Lung (tissue), 12 donors: ENCODE results near the gene IGFBP7. TPM values are rescaled to one million over a fixed set of nuclear protein-coding genes. Genes with fewer than 3 reads are reported as not detected.
A peak's percentile ranks its signal among the peaks of the same experiment; 100 is the strongest.

Experiments
- ATAC-seq: fragments of 200-7000 bp; cut with Tn5 transposase; one replicate; pipeline ENCODE4 v1.9.1; 2020; ENCODE audit warnings: moderate number of reproducible peaks; ENCODE audit not compliant: insufficient read depth, low FRiP score
- DNase-seq, 3 donors: peaks; one replicate each; pipeline ENCODE4 v3.0.0-alpha.2; 2013 to 2017
- H3K27ac ChIP-seq, 2 donors: one replicate each; pipeline ENCODE4 v1.5.1; 2013; ENCODE audit warnings: mild to moderate bottlenecking in 2 of 2, moderate library complexity in 2 of 2, control low read depth in 1 of 2, inconsistent platforms in 1 of 2, low read depth in 1 of 2, low read length in 1 of 2
- H3K27me3 ChIP-seq, 3 donors: one replicate each; pipeline ENCODE4 v1.5.1; 2013; ENCODE audit warnings: low read length in 2 of 3; ENCODE audit not compliant: control insufficient read depth in 3 of 3, insufficient read depth in 3 of 3
- H3K36me3 ChIP-seq, 4 donors: one replicate each; pipeline ENCODE4 v1.5.1; 2013; ENCODE audit warnings: low read length in 4 of 4, mild to moderate bottlenecking in 1 of 4, moderate library complexity in 1 of 4; ENCODE audit not compliant: control insufficient read depth in 4 of 4, insufficient read depth in 4 of 4
- H3K4me1 ChIP-seq, 5 donors: one replicate each; pipeline ENCODE4 v1.5.1; 2013; ENCODE audit warnings: low read length in 5 of 5, mild to moderate bottlenecking in 2 of 5, moderate library complexity in 1 of 5; ENCODE audit not compliant: control insufficient read depth in 5 of 5, insufficient read depth in 5 of 5
- H3K4me3 ChIP-seq: one replicate; pipeline ENCODE4 v1.5.1; 2013; ENCODE audit warnings: mild to moderate bottlenecking, control low read depth, moderate library complexity
- H3K9ac ChIP-seq, 2 donors: one replicate each; pipeline ENCODE4 v1.5.1; 2013; ENCODE audit warnings: low read length in 2 of 2, control low read depth in 1 of 2; ENCODE audit not compliant: insufficient read depth in 1 of 2
- H3K9me3 ChIP-seq, 4 donors: one replicate each; pipeline ENCODE4 v1.5.1; 2013; ENCODE audit warnings: low read length in 3 of 4, mild to moderate bottlenecking in 1 of 4, moderate library complexity in 1 of 4; ENCODE audit not compliant: control insufficient read depth in 4 of 4, insufficient read depth in 3 of 4
- WGBS, 2 donors: extraction: QIAGEN DNeasy Blood & Tissue Kit; methylation state at CpG; one replicate each; pipeline ENCODE4 v1.1.7; 2013; 5-methylcytosine and 5-hydroxymethylcytosine counted together
- polyA plus RNA-seq, 2 donors: library from polyadenylated mRNA; stranded (reverse); fragments of 200-250 nt; gene quantifications; one replicate each; pipeline ENCODE4 v1.2.1, GENCODE V29; 2013
- total RNA-seq, 2 donors: library from RNA; depleted of rRNA in 1 of 2; stranded (reverse); fragments of >200 nt in 1 of 2; gene quantifications; one replicate each; pipeline ENCODE4 v1.2.1, GENCODE V29; 2014 to 2021
- TF ChIP-seq, protein P1 (sequence below): IDR thresholded peaks from 2 replicates; pipeline ENCODE4 v1.5.1; 2012; ENCODE audit warnings: mild to moderate bottlenecking; ENCODE audit errors: control extremely low read depth, extremely low read depth
- donor health status: control.
- donor health status: control.
- donor health status: Bipolar disorder and iron deficiency.
- donor health status: healthy.
- donor health status: DM: yes; HTN: yes; CAD: no.

Gene IGFBP7
- total and polyA plus RNA-seq, 4 donors = 212 to 517 (median 399) TPM

GRCh38 chr4:57078685-57079521 lies 31.3 kb downstream of the IGFBP7 start:
- Histone ChIP-seq H3K27ac (peak overlapping the region; percentile 6 to 73), H3K4me1 (peaks cover 7 to 57% (median 15%) of the 10 kb centered on the region in 5 donors), H3K27me3 (peaks cover 0 to 3% (median 0%) of the 10 kb centered on the region in 3 donors), H3K36me3 (no peaks in the 10 kb centered on the region), H3K4me3 (no peak overlapping the region), H3K9ac (no peak overlapping the region), H3K9me3 (no peaks in the 10 kb centered on the region)
- TF ChIP-seq, protein P1, sequence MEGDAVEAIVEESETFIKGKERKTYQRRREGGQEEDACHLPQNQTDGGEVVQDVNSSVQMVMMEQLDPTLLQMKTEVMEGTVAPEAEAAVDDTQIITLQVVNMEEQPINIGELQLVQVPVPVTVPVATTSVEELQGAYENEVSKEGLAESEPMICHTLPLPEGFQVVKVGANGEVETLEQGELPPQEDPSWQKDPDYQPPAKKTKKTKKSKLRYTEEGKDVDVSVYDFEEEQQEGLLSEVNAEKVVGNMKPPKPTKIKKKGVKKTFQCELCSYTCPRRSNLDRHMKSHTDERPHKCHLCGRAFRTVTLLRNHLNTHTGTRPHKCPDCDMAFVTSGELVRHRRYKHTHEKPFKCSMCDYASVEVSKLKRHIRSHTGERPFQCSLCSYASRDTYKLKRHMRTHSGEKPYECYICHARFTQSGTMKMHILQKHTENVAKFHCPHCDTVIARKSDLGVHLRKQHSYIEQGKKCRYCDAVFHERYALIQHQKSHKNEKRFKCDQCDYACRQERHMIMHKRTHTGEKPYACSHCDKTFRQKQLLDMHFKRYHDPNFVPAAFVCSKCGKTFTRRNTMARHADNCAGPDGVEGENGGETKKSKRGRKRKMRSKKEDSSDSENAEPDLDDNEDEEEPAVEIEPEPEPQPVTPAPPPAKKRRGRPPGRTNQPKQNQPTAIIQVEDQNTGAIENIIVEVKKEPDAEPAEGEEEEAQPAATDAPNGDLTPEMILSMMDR = no peak
- DNase-seq (peak; percentile 68 to 85 (median 71)), ATAC-seq (no peak)
- WGBS, 2 donors = 53 to 68% methylated on average over 10 of the region's 10 CpGs

DNA sequence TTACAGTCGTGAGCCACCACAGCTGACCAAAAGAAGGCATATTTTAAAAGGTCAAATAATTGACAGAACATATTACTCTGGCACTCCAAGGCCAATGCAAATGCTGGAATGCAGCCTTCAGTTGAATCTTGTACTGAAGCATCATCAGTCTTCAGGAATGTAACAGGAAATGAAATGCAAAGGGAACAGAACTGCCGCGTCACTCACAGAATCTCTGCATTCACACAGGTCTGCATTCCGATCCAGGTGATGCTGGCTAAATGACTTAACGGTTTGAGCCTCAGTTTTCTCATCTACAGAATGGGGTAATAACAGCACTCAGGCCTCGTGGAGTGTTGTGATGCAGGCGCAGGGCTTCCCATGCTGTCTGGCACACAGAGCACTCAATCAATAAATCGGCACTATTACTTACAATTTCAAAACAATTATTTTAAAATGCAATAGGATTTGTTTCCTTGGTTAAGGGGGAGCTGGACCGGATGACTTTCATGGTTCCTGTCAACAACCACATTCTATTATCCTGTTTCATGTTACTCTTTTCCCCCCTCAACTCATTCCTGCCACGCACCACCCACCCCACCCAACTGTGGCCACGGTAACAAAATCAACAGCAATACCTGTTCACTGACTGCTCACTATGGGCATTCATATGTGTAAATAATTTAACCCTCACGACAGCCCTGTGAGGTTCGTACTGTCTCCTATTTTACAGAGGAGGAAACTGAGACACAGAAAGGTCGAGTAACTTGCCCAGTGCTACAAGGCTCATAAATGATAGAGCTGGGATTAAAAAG lies 32.4 kb downstream of the IGFBP7 start:
- WGBS, 2 donors = 72 to 88% methylated on average over 14 of the region's 14 CpGs
- Histone ChIP-seq H3K9me3 (no peaks in the 10 kb centered on the region), H3K27ac (peak overlapping the region in 1 of 2 donors; percentile 31), H3K9ac (no peak overlapping the region), H3K36me3 (no peaks in the 10 kb centered on the region), H3K27me3 (peaks cover 0 to 3% (median 0%) of the 10 kb centered on the region in 3 donors), H3K4me3 (no peak overlapping the region), H3K4me1 (peaks cover 7 to 52% (median 15%) of the 10 kb centered on the region in 5 donors)
- TF ChIP-seq, protein P1 = no peak
- ATAC-seq = no peak
- no peak for DNase-seq

GRCh38 chr4:57076646-57077045 lies 33.5 kb downstream of the IGFBP7 start:
- TF ChIP-seq, protein P1 = no peak
- Histone ChIP-seq H3K36me3 (no peaks in the 10 kb centered on the region), H3K9me3 (no peaks in the 10 kb centered on the region), H3K27ac (peak overlapping the region in 1 of 2 donors; percentile 5), H3K9ac (no peak overlapping the region), H3K27me3 (peaks cover 0 to 3% (median 0%) of the 10 kb centered on the region in 3 donors), H3K4me1 (peaks cover 7 to 46% (median 15%) of the 10 kb centered on the region in 5 donors), H3K4me3 (no peak overlapping the region)
- DNase-seq = no peak
- WGBS, 2 donors = 55 to 77% methylated on average over 4 of the region's 4 CpGs
- ATAC-seq = no peak
